ENCODE results near the gene EXOC7. TPM values are rescaled to one million over a fixed set of nuclear protein-coding genes. Genes with fewer than 3 reads are reported as not detected.

The EXOC7 gene
- polyA plus RNA-seq, 1 donor (not counting 4 experiments of a cell fraction or from before 2014, with no cell fraction given), result 60.6 TPM

GRCh38 chr17:76091526-76092286, 11.9 kb downstream of the EXOC7 start:
- no peak overlapping the region for H2AFZ ChIP-seq (ENCODE audit: control insufficient read depth, low read length)
- H3K4me1 ChIP-seq (ENCODE audit: control insufficient read depth, extremely low read depth, insufficient read depth, low read length), result no peaks in the 10 kb centered on the region
- dilution Hi-C loops (cut with MboI; ENCODE audit: extremely low pct_ligation_motif_present, low sequenced_read_pairs), result no loop called here
- FAIRE-seq (no peak), DNase-seq (ENCODE audit: low read depth, low spot score) (no peak)
- H3K27me3 ChIP-seq (ENCODE audit: control insufficient read depth, extremely low read depth, insufficient read depth, low read length), result no peaks in the 10 kb centered on the region
- peaks cover 29 to 50% of the 10 kb centered on the region in 2 experiments for H3K36me3 ChIP-seq (ENCODE audit: control insufficient read depth in 2 of 2, extremely low read depth in 1 of 2, insufficient read depth in 2 of 2, low read length in 2 of 2)
- no peak overlapping the region for H3K27ac ChIP-seq (ENCODE audit: control insufficient read depth, insufficient read depth, low read length)
- H4K20me1 ChIP-seq (ENCODE audit: control insufficient read depth, extremely low read depth, insufficient read depth, low read length), result no peaks in the 10 kb centered on the region
- no peak overlapping the region for H3K4me3 ChIP-seq (ENCODE audit: control insufficient read depth in 2 of 3, extremely low read depth in 1 of 3, insufficient read depth in 2 of 3, low read depth in 1 of 3, low read length in 3 of 3)
- H3K4me2 ChIP-seq (ENCODE audit: control insufficient read depth, extremely low read depth, insufficient read depth, low read depth, low read length), result no peak overlapping the region
- H3K9me1 ChIP-seq (ENCODE audit: control insufficient read depth, extremely low read depth, insufficient read depth, low read length), result peaks cover 2% of the 10 kb centered on the region
- no peaks in the 10 kb centered on the region for H3K79me2 ChIP-seq (ENCODE audit: control insufficient read depth, insufficient read depth, low read length)
- no peak overlapping the region for H3K9ac ChIP-seq (ENCODE audit: control insufficient read depth, extremely low read depth, insufficient read depth, low read length)
- TF ChIP-seq EZH2 (IDR thresholded peaks at IDR 0.05; ENCODE audit: low read length), result no peak
- TF ChIP-seq CTCF (optimal IDR thresholded peaks at IDR 0.05 in 1 of 3, IDR thresholded peaks at IDR 0.05 in 1 of 3, conservative IDR thresholded peaks at IDR 0.05 in 1 of 3; ENCODE audit: extremely low read depth in 1 of 3, insufficient read depth in 2 of 3, low read length in 3 of 3), result no peak
- H3K9me3 ChIP-seq (ENCODE audit: control insufficient read depth, low read depth, low read length), result no peaks in the 10 kb centered on the region

- Histone ChIP-seq H3K27me3 (ENCODE audit: control insufficient read depth, extremely low read depth, insufficient read depth, low read length) (no peaks in the 10 kb centered on the region), H3K79me2 (ENCODE audit: control insufficient read depth, insufficient read depth, low read length) (no peaks in the 10 kb centered on the region), H3K4me1 (ENCODE audit: control insufficient read depth, extremely low read depth, insufficient read depth, low read length) (no peaks in the 10 kb centered on the region), H3K4me2 (ENCODE audit: control insufficient read depth, extremely low read depth, insufficient read depth, low read depth, low read length) (no peak overlapping the region), H3K9ac (ENCODE audit: control insufficient read depth, extremely low read depth, insufficient read depth, low read length) (no peak overlapping the region), H3K9me3 (ENCODE audit: control insufficient read depth, low read depth, low read length) (no peaks in the 10 kb centered on the region), H3K27ac (ENCODE audit: control insufficient read depth, insufficient read depth, low read length) (no peak overlapping the region), H2AFZ (ENCODE audit: control insufficient read depth, low read length) (no peak overlapping the region), H3K9me1 (ENCODE audit: control insufficient read depth, extremely low read depth, insufficient read depth, low read length) (peaks cover 2% of the 10 kb centered on the region), H3K36me3 (ENCODE audit: control insufficient read depth in 2 of 2, extremely low read depth in 1 of 2, insufficient read depth in 2 of 2, low read length in 2 of 2) (peaks cover 26 to 48% of the 10 kb centered on the region in 2 experiments), H3K4me3 (ENCODE audit: control insufficient read depth in 2 of 3, extremely low read depth in 1 of 3, insufficient read depth in 2 of 3, low read depth in 1 of 3, low read length in 3 of 3) (no peak overlapping the region), H4K20me1 (ENCODE audit: control insufficient read depth, extremely low read depth, insufficient read depth, low read length) (no peaks in the 10 kb centered on the region)
- FAIRE-seq (no peak), DNase-seq (ENCODE audit: low read depth, low spot score) (no peak)
- no peak for TF ChIP-seq CTCF (optimal IDR thresholded peaks at IDR 0.05 in 1 of 3, IDR thresholded peaks at IDR 0.05 in 1 of 3, conservative IDR thresholded peaks at IDR 0.05 in 1 of 3; ENCODE audit: extremely low read depth in 1 of 3, insufficient read depth in 2 of 3, low read length in 3 of 3)
- TF ChIP-seq EZH2 (IDR thresholded peaks at IDR 0.05; ENCODE audit: low read length), result no peak
- dilution Hi-C loops (cut with MboI; ENCODE audit: extremely low pct_ligation_motif_present, low sequenced_read_pairs), result no loop called here
Measured at GRCh38 chr17:76090517-76091129, 13.0 kb downstream of the EXOC7 start.

Data from keratinocyte (primary cell).